WTC11 (cell line): ENCODE measurements around the gene THEMIS2. TPM values are rescaled to one million over a fixed set of nuclear protein-coding genes. Genes with fewer than 3 reads are reported as not detected.
A peak's percentile ranks its signal among the peaks of the same experiment; 100 is the strongest.

ENCODE experiments used
- ATAC-seq: fragments of 200-7000 bp; cut with Tn5 transposase; 2 replicates; pipeline ENCODE4 v1.10.0; 2021; ENCODE audit warnings: mild to moderate bottlenecking, moderate library complexity
- CTCF ChIA-PET: fragments of 300-600 bp; sonication (Branson Sonifier 250); formaldehyde crosslinking; loops from one replicate; lab custom pipeline; 2021; ENCODE audit warnings: antibody characterized with exemption; lab: Charles Lee
- POLR2A ChIA-PET: fragments of 350-600 bp; sonication (Branson Sonifier 250); formaldehyde crosslinking; loops from one replicate; lab custom pipeline; 2021; ENCODE audit warnings: antibody characterized with exemption; lab: Charles Lee
- DNase-seq: peaks from one replicate; pipeline ENCODE4 v3.0.0; 2021; ENCODE audit warnings: low spot score
- H3K27ac Mint-ChIP-seq: 2 replicates; pipeline ENCODE4 v1.8.0; 2021; ENCODE audit warnings: mixed read lengths
- H3K27me3 Mint-ChIP-seq: 2 replicates; pipeline ENCODE4 v1.8.0; 2021; ENCODE audit warnings: low read depth, mild to moderate bottlenecking, moderate library complexity, mixed read lengths
- H3K36me3 Mint-ChIP-seq: 2 replicates; pipeline ENCODE4 v1.8.0; 2021; ENCODE audit warnings: mixed read lengths
- H3K4me1 Mint-ChIP-seq: 2 replicates; pipeline ENCODE4 v1.8.0; 2022; ENCODE audit warnings: mixed read lengths
- H3K4me3 Mint-ChIP-seq: 2 replicates; pipeline ENCODE4 v1.8.0; 2021; ENCODE audit warnings: mild to moderate bottlenecking, moderate library complexity, mixed read lengths
- H3K9me3 Mint-ChIP-seq: 2 replicates; pipeline ENCODE4 v1.8.0; 2021; ENCODE audit warnings: mixed read lengths
- EMX1 ChIP-seq: fragments of 250-450 bp; sonication (Bioruptor Pico); IDR thresholded peaks from 2 replicates; pipeline ENCODE4 v1.8.0; 2021; ENCODE audit warnings: mild to moderate bottlenecking
- ESRRA ChIP-seq: sonication (generic); formaldehyde crosslinking; IDR thresholded peaks from 2 replicates; pipeline ENCODE4 v1.8.1; 2022; ENCODE audit warnings: mild to moderate bottlenecking, missing genetic modification reagents, borderline replicate concordance
- FOXJ3 ChIP-seq: sonication (generic); formaldehyde crosslinking; IDR thresholded peaks from 2 replicates; pipeline ENCODE4 v1.9.0; 2021; ENCODE audit warnings: missing genetic modification reagents, mild to moderate bottlenecking, borderline replicate concordance
- GRHL2 ChIP-seq: fragments of 250-450 bp; sonication (Bioruptor Pico); IDR thresholded peaks from 2 replicates; pipeline ENCODE4 v1.8.0; 2022; ENCODE audit warnings: mild to moderate bottlenecking, moderate library complexity; ENCODE audit not compliant: insufficient replicate concordance, severe bottlenecking
- MYBL2 ChIP-seq: sonication (generic); formaldehyde crosslinking; IDR thresholded peaks from 2 replicates; pipeline ENCODE4 v1.8.1; 2023; ENCODE audit warnings: mild to moderate bottlenecking, moderate library complexity, missing genetic modification reagents
- NFATC4 ChIP-seq: fragments of 250-450 bp; sonication (Bioruptor Pico); IDR thresholded peaks from 2 replicates; pipeline ENCODE4 v1.9.0; 2021; ENCODE audit warnings: mild to moderate bottlenecking
- OVOL2 ChIP-seq: fragments of 250-450 bp; sonication (Bioruptor Pico); IDR thresholded peaks from 2 replicates; pipeline ENCODE4 v1.9.0; 2021; ENCODE audit warnings: mild to moderate bottlenecking, borderline replicate concordance
- TEAD4 ChIP-seq: sonication (generic); formaldehyde crosslinking; IDR thresholded peaks from 2 replicates; pipeline ENCODE4 v1.8.0; 2022; ENCODE audit warnings: mild to moderate bottlenecking, missing genetic modification reagents
- ZNF138 ChIP-seq: sonication (generic); formaldehyde crosslinking; conservative IDR thresholded peaks from 2 replicates; pipeline ENCODE4 v1.8.1; 2022; ENCODE audit warnings: mild to moderate bottlenecking, moderate library complexity, missing genetic modification reagents
- total RNA-seq: library from RNA; stranded (reverse); gene quantifications from 3 replicates; pipeline ENCODE4 v1.2.3, GENCODE V29; 2021
- TF ChIP-seq, protein P1 (sequence below): sonication (generic); formaldehyde crosslinking; conservative IDR thresholded peaks from 2 replicates; pipeline ENCODE4 v1.8.1; 2023; ENCODE audit warnings: mild to moderate bottlenecking, low read depth, missing genetic modification reagents, moderate library complexity
- TF ChIP-seq, protein P2 (sequence below): fragments of 200-600 bp; IDR thresholded peaks from 2 replicates; pipeline ENCODE4 v1.8.0; 2022; ENCODE audit warnings: antibody characterized with exemption
- TF ChIP-seq, protein P3 (sequence below): sonication (generic); formaldehyde crosslinking; IDR thresholded peaks from 2 replicates; pipeline ENCODE4 v1.8.0; 2022; ENCODE audit warnings: mild to moderate bottlenecking, missing genetic modification reagents
- TF ChIP-seq, protein P4 (sequence below): sonication (generic); formaldehyde crosslinking; IDR thresholded peaks from 2 replicates; pipeline ENCODE4 v1.8.1; 2023; ENCODE audit warnings: mild to moderate bottlenecking, missing genetic modification reagents, moderate library complexity
- TF ChIP-seq, protein P5 (sequence below): fragments of 250-450 bp; sonication (Bioruptor Pico); IDR thresholded peaks from 2 replicates; pipeline ENCODE4 v2.1.2; 2022; ENCODE audit warnings: mild to moderate bottlenecking, moderate library complexity

The THEMIS2 gene
- total RNA-seq, 1 experiment from 2014 or later: 12.7 TPM

DNA sequence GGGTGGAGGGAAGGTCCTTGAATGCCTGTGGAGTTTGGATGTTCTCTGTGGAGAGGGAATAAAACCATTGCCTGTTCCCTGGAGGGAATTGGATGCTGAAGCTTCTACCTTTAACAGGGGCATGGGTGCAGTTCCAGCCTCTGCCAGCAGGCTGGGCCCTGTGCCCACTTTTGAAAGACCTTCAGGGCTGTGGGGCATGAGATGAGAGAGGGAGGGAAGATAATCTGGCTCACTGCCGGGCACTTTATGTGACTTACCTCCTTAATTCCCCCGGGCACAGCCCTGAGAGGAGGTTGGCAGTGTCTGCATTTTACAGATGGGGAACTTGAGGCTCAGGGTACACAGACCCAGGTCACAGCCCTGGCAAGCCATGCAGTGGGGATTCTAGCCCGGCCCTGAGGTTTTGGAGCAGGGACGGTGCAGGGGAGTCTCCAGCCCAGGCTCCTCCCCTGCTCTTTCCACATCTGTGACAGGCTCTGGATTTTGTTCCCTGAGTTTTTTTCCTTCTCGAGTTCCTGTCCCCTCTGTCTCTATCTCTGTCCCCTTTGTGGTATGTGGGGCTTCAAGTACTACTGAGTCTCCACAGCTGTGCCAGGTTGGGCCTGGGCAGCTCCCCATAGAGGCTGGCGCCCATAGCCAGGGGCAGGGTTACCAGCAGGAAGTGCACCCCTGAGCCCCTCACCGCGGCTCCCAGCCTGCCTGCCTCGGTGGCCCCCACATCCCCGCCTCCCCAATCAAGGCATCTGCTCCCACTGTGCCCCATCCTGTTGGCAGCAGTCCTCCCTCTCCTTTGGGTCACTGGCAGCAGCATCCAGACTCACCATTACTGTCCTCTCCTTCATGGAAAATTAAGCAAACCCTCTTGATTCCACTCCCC, 14.0 kb upstream of the THEMIS2 start:
- no peaks in the 10 kb centered on the region for H3K36me3 Mint-ChIP-seq
- CTCF ChIA-PET: interaction anchor here (0.5 to 1.8 kb wide), 40 partner anchors 9 to 390 kb away, joined by 3 to 19 read pairs (median 4); partner anchors contain the start of genes EYA3, FAM76A, IFI6 and SMPDL3B
- POLR2A ChIA-PET: interaction anchor here (1.0 kb wide), 1 partner anchor 15 kb away, joined by 3 read pairs; no protein-coding TSS in a partner anchor
- DNase-seq: peak; percentile 93
- peak; percentile 95 for ATAC-seq
- no peak overlapping the region for H3K27ac Mint-ChIP-seq
- no peaks in the 10 kb centered on the region for H3K9me3 Mint-ChIP-seq
- H3K4me3 Mint-ChIP-seq: peak overlapping the region; percentile 51
- H3K27me3 Mint-ChIP-seq: no peaks in the 10 kb centered on the region
- H3K4me1 Mint-ChIP-seq: peaks cover 8% of the 10 kb centered on the region
- TF ChIP-seq, protein P1, sequence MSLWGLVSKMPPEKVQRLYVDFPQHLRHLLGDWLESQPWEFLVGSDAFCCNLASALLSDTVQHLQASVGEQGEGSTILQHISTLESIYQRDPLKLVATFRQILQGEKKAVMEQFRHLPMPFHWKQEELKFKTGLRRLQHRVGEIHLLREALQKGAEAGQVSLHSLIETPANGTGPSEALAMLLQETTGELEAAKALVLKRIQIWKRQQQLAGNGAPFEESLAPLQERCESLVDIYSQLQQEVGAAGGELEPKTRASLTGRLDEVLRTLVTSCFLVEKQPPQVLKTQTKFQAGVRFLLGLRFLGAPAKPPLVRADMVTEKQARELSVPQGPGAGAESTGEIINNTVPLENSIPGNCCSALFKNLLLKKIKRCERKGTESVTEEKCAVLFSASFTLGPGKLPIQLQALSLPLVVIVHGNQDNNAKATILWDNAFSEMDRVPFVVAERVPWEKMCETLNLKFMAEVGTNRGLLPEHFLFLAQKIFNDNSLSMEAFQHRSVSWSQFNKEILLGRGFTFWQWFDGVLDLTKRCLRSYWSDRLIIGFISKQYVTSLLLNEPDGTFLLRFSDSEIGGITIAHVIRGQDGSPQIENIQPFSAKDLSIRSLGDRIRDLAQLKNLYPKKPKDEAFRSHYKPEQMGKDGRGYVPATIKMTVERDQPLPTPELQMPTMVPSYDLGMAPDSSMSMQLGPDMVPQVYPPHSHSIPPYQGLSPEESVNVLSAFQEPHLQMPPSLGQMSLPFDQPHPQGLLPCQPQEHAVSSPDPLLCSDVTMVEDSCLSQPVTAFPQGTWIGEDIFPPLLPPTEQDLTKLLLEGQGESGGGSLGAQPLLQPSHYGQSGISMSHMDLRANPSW (CRISPR knock-in tag): no peak
- TF ChIP-seq, protein P2, sequence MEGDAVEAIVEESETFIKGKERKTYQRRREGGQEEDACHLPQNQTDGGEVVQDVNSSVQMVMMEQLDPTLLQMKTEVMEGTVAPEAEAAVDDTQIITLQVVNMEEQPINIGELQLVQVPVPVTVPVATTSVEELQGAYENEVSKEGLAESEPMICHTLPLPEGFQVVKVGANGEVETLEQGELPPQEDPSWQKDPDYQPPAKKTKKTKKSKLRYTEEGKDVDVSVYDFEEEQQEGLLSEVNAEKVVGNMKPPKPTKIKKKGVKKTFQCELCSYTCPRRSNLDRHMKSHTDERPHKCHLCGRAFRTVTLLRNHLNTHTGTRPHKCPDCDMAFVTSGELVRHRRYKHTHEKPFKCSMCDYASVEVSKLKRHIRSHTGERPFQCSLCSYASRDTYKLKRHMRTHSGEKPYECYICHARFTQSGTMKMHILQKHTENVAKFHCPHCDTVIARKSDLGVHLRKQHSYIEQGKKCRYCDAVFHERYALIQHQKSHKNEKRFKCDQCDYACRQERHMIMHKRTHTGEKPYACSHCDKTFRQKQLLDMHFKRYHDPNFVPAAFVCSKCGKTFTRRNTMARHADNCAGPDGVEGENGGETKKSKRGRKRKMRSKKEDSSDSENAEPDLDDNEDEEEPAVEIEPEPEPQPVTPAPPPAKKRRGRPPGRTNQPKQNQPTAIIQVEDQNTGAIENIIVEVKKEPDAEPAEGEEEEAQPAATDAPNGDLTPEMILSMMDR: peak; percentile 98

DNA sequence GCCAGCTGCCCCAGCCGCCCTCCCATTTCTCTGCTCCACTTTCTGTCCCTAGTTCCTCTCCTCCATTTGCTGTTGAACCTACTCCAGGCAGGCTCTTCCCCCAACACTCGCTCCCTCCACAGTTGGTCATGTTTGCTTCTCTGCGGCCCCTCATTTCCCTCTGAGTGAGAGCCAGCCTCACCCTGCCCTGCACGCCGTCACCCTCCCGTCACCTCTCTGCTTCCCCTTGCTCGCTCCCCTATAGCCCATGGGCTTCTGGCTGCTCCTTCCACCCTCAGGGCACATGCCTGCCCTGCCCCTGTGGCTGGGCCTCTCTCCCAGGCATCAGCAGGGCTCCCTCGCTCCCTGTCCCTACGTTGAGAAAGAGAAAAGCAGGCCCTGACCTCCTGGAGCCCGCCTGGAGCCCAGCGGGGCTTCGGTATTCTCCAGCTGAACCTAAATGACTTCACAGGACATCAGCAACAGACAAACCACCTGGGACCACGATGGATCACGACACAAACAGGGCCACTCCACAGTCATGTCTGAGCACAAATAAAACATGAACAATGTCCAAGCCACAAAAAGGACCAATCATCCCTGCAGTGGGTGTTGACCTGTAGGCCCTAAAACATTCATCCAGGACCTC, 13.3 kb upstream of the THEMIS2 start:
- no peaks in the 10 kb centered on the region for H3K9me3 Mint-ChIP-seq
- DNase-seq: no peak
- no peak overlapping the region for H3K27ac Mint-ChIP-seq
- peaks cover 8% of the 10 kb centered on the region for H3K4me1 Mint-ChIP-seq
- ChIA-PET CTCF (interaction anchor here (1.4 to 1.8 kb wide), 4 partner anchors 91 to 350 kb away, joined by 3 to 19 read pairs (median 15); no protein-coding TSS in a partner anchor), POLR2A (no interaction called here)
- no peaks in the 10 kb centered on the region for H3K27me3 Mint-ChIP-seq
- ATAC-seq: no peak
- H3K4me3 Mint-ChIP-seq: no peak overlapping the region
- no peaks in the 10 kb centered on the region for H3K36me3 Mint-ChIP-seq
- TF ChIP-seq EMX1 (CRISPR knock-in tag) (no peak), MYBL2 (CRISPR knock-in tag) (no peak), TEAD4 (CRISPR knock-in tag) (no peak), ZNF138 (CRISPR knock-in tag) (no peak), ESRRA (CRISPR knock-in tag) (no peak), GRHL2 (CRISPR knock-in tag) (no peak), OVOL2 (no peak), NFATC4 (CRISPR knock-in tag) (no peak), FOXJ3 (CRISPR knock-in tag) (no peak)
- TF ChIP-seq, protein P3, sequence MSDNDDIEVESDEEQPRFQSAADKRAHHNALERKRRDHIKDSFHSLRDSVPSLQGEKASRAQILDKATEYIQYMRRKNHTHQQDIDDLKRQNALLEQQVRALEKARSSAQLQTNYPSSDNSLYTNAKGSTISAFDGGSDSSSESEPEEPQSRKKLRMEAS: no peak
- TF ChIP-seq, protein P4, sequence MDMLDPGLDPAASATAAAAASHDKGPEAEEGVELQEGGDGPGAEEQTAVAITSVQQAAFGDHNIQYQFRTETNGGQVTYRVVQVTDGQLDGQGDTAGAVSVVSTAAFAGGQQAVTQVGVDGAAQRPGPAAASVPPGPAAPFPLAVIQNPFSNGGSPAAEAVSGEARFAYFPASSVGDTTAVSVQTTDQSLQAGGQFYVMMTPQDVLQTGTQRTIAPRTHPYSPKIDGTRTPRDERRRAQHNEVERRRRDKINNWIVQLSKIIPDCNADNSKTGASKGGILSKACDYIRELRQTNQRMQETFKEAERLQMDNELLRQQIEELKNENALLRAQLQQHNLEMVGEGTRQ (CRISPR knock-in tag): no peak
- TF ChIP-seq, protein P5, sequence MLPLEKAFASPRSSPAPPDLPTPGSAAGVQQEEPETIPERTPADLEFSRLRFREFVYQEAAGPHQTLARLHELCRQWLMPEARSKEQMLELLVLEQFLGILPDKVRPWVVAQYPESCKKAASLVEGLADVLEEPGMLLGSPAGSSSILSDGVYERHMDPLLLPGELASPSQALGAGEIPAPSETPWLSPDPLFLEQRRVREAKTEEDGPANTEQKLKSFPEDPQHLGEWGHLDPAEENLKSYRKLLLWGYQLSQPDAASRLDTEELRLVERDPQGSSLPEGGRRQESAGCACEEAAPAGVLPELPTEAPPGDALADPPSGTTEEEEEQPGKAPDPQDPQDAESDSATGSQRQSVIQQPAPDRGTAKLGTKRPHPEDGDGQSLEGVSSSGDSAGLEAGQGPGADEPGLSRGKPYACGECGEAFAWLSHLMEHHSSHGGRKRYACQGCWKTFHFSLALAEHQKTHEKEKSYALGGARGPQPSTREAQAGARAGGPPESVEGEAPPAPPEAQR: no peak
- TF ChIP-seq, all 79 proteins: peak for 0
